Adipocyte (in vitro differentiated cells): ENCODE results near the gene NR1D2.
"Not testable (repeated sequence)": the region's sequence is repeated elsewhere in the genome, so short reads cannot be mapped to it uniquely, and the experiment has no call there.

Experiments
- DNase-seq: peaks from one replicate; pipeline ENCODE4 v3.0.0-alpha.2; 2015; ENCODE audit warnings: low read depth
- H3K27me3 ChIP-seq: replicated peaks from 2 replicates; pipeline ENCODE4 v1.7.0; 2013; ENCODE audit warnings: mild to moderate bottlenecking, low read length, moderate library complexity; ENCODE audit not compliant: control insufficient read depth, insufficient read depth
- H3K36me3 ChIP-seq: 2 replicates; pipeline ENCODE4 v1.7.0; 2013; ENCODE audit warnings: low read length, mild to moderate bottlenecking, moderate library complexity; ENCODE audit not compliant: control insufficient read depth, insufficient read depth, severe bottlenecking
- H3K4me1 ChIP-seq: 2 replicates; pipeline ENCODE4 v1.7.0; 2013; ENCODE audit warnings: mild to moderate bottlenecking, low read length, moderate library complexity; ENCODE audit not compliant: control insufficient read depth, insufficient read depth
- H3K4me3 ChIP-seq: 2 replicates; pipeline ENCODE4 v1.7.0; 2013; ENCODE audit warnings: mild to moderate bottlenecking, low read length, moderate library complexity
- H3K9ac ChIP-seq: 2 replicates; pipeline ENCODE4 v1.7.0; 2013; ENCODE audit warnings: mild to moderate bottlenecking, low read length, moderate library complexity
- H3K9me3 ChIP-seq: 2 replicates; pipeline ENCODE4 v1.7.0; 2013; ENCODE audit warnings: mild to moderate bottlenecking, low read length, moderate library complexity; ENCODE audit not compliant: control insufficient read depth

Gene NR1D2

DNA sequence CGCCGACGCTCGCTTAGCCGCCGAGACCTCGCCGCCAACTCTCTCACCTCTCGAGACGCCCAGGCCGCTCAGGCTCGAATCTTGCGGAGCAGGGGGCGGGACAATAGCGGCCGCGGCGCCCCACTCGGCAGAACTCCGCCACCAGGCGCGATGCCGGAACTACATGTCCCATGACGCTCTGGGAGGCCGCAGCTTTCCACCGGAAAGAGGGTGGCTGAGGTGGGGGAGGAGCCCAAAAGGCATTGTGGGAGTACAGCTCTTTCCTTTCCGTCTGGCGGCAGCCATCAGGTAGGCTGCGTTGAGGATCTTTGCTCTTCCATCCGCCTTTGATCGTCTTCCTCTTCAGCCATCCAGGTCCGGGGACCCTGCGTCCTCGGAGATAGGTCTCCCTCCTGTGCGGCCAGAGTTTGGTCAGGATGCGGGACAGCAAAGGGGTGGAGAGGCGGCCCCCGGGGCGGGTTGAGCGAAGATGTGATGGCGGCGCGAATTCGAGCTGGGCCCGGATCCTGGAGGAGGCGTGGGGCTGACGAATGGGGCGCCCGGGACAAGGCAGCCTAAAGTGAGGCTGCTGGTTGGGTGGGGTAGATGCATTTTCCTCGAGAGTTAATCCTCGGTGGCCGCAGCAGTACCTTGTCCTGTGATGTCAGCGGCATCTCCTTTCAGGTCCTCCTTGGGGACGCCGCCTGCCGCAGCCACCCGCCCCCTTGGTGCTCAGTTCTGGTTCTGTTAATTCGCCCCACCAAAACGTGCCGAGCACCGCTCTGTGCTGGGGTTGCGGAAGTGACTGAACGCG, 28.0 kb upstream of the NR1D2 start, which contains the start of the genes NKIRAS1 and RPL15:
TSS of gene NKIRAS1 (minus strand) at position 105 of the 793 bp plus-strand sequence. CDS start 6,086 bp downstream, outside the sequence.
TSS of gene RPL15 (plus strand) at position 247 of the 793 bp plus-strand sequence. CDS start 728 bp downstream, outside the sequence.
- DNase-seq = peak; percentile 99
- H3K4me3 ChIP-seq = peak within 1 kb of the TSS; percentile 97
- H3K9me3 ChIP-seq = no peaks in the 10 kb centered on the region
- H3K4me1 ChIP-seq = peaks cover 46% of the 10 kb centered on the region
- H3K36me3 ChIP-seq = peaks cover 33% of the 10 kb centered on the region
- no peaks in the 10 kb centered on the region for H3K27me3 ChIP-seq
- H3K9ac ChIP-seq = peak within 1 kb of the TSS; percentile 99

DNA sequence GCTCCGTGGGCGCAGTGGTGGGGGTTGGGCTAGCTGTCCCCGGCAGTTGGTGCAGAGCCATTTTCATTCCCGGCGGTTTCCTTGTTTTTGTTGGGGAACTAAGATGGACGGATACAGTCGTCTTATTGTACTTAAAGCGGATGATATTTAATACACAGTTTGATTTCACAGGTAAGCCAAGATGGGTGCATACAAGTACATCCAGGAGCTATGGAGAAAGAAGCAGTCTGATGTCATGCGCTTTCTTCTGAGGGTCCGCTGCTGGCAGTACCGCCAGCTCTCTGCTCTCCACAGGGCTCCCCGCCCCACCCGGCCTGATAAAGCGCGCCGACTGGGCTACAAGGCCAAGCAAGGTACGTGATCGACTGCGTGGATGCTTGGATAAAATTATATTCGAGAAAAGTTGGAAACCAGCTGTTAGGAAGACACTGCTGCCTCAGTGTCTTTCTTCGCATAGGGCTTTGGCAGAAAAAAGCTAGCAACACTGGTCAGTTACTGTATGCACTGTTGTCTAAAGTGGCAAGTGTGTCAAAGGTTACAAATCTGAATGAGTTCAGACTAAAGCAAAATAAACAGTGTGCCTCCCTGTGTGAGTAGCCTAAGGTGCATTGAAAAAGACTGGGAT, 27.3 kb upstream of the NR1D2 start:
- DNase-seq = peak; percentile 72
- Histone ChIP-seq H3K36me3 (peaks cover 34% of the 10 kb centered on the region), H3K9ac (peak overlapping the region; percentile 99), H3K4me3 (peak overlapping the region; percentile 97), H3K4me1 (peaks cover 46% of the 10 kb centered on the region)
- H3K9me3 ChIP-seq, H3K27me3 ChIP-seq: not testable (repeated sequence)

DNA sequence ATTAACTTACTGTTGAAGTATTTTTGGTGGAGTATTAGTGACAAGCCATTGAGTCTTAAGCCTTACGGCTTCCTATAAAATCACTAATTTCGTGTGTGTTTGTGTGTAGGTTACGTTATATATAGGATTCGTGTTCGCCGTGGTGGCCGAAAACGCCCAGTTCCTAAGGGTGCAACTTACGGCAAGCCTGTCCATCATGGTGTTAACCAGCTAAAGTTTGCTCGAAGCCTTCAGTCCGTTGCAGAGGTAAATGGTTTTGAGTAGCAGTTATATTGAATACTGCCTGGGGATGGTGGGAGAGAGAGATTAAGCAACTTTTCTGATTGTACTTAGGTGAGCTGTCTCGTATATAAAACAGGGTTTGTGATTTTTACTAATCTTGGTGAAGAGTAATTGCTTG, 26.8 kb upstream of the NR1D2 start:
- H3K9me3 ChIP-seq, DNase-seq, H3K27me3 ChIP-seq: not testable (repeated sequence)
- Histone ChIP-seq H3K4me1 (peaks cover 43% of the 10 kb centered on the region), H3K36me3 (peaks cover 34% of the 10 kb centered on the region), H3K4me3 (peak overlapping the region; percentile 97), H3K9ac (peak overlapping the region; percentile 99)

DNA sequence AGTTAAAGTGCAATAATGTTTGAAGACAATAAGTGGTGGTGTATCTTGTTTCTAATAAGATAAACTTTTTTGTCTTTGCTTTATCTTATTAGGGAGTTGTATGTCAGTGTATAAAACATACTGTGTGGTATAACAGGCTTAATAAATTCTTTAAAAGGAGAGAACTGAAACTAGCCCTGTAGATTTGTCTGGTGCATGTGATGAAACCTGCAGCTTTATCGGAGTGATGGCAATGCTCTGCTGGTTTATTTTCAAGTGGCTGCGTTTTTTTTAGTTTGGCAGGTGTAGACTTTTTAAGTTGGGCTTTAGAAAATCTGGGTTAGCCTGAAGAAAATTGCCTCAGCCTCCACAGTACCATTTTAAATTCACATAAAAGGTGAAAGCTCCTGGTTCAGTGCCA, 25.5 kb upstream of the NR1D2 start:
- Histone ChIP-seq H3K9ac (no peak overlapping the region), H3K36me3 (peaks cover 34% of the 10 kb centered on the region), H3K4me3 (peak overlapping the region; percentile 97), H3K27me3 (no peaks in the 10 kb centered on the region), H3K9me3 (no peaks in the 10 kb centered on the region), H3K4me1 (peaks cover 37% of the 10 kb centered on the region)
- no peak for DNase-seq

DNA sequence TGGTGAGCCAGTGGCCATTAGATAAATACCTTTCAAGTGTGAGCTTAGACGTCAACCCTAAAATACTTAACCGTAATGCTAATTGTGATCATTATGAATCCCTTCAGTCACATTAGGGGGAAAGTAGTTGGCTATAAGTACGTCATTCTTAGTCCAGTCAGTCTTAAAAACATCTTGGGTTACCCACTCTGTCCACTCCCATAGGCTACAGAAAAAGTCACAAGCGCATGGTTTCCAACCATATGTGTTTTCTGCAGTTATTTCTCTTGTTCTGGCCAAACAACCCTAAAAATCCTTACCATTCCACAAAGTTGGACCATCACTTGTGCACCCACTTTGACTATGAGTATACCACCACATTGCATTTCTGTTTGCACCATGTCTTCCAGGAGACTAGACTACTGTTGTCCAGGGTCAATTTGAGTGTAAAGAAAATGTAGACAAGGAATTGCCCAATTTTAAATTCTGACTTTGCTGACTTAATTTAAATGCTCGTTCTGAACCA, 24.9 kb upstream of the NR1D2 start:
- Histone ChIP-seq H3K9me3 (no peaks in the 10 kb centered on the region), H3K27me3 (no peaks in the 10 kb centered on the region), H3K4me1 (peaks cover 31% of the 10 kb centered on the region), H3K36me3 (peaks cover 34% of the 10 kb centered on the region), H3K4me3 (peak overlapping the region; percentile 97), H3K9ac (no peak overlapping the region)
- peak; percentile 10 for DNase-seq

DNA sequence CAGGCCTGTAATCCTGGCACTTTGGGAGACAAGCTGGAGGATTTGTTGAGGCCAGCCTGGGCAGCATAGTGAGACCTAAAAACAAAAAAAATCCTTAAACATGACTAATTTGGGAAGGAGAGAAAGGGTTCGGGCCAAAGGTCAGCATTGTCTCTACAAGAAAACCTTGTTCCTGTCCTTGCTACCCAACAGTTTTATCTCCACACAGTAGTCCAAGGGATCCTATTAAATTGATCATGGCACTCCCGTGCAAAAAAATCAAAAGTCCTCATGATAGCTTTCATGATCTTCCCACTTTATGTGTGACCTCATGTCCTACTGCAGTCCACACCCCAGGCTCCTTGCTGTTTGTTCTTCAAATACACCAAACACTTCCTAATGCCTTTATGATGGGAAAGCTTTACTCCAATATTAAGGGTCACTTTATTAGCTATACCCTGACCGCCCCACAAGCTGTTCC, 24.0 kb upstream of the NR1D2 start:
- Histone ChIP-seq H3K27me3 (no peaks in the 10 kb centered on the region), H3K9me3 (no peaks in the 10 kb centered on the region), H3K9ac (no peak overlapping the region), H3K4me1 (peaks cover 23% of the 10 kb centered on the region), H3K36me3 (peaks cover 34% of the 10 kb centered on the region), H3K4me3 (no peak overlapping the region)
- no peak for DNase-seq

DNA sequence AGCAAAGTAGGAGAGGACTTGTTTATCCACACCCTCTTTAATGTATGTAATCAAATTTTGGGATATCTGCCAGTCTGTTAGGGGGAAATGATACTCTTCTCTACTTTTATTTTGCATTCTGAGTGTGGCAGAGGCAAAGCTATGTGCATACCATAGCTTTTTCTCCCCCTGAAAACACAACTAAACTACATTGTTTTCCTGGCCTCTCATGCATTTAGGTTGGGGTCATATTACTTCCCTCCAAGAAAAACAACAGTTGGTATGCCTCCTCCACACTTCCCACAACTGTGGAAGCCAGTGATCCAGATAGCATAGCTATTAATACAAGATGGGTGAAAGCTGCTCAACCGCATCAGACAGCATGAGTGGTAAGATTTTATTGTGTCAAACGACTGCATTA, 21.3 kb upstream of the NR1D2 start:
- Histone ChIP-seq H3K4me3 (no peak overlapping the region), H3K4me1 (peaks cover 26% of the 10 kb centered on the region), H3K9ac (no peak overlapping the region)

DNA sequence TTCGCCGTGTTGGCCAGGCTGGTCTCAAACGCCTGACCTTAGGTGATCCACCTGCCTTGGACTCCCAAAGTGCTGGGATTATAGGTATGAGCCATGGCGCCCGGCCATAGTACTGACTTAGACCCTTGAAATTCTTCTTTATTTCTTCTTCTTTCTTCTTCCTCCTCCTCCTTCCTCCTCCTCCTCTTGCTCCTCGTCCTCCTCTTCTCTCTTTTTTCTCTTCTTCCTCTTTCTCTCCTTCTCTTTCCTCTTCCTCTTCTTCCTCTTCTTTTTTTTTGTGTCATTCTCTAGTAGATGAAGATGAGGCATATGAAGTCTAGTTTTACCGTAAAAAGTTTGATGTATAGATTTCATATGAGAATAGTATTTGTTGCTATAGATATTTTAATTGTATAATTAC, 18.8 kb upstream of the NR1D2 start:
- H3K27me3 ChIP-seq = no peaks in the 10 kb centered on the region
- no peaks in the 10 kb centered on the region for H3K9me3 ChIP-seq
- peaks cover 4% of the 10 kb centered on the region for H3K36me3 ChIP-seq
- DNase-seq = no peak
- H3K4me3 ChIP-seq = no peak overlapping the region
- no peak overlapping the region for H3K9ac ChIP-seq
- H3K4me1 ChIP-seq = peaks cover 7% of the 10 kb centered on the region

More for the DNA sequence above, 21.3 kb upstream of the NR1D2 start:
- Histone ChIP-seq H3K27me3 (no peaks in the 10 kb centered on the region), H3K36me3 (peaks cover 25% of the 10 kb centered on the region), H3K9me3 (no peaks in the 10 kb centered on the region)
- DNase-seq = peak; percentile 69

DNA sequence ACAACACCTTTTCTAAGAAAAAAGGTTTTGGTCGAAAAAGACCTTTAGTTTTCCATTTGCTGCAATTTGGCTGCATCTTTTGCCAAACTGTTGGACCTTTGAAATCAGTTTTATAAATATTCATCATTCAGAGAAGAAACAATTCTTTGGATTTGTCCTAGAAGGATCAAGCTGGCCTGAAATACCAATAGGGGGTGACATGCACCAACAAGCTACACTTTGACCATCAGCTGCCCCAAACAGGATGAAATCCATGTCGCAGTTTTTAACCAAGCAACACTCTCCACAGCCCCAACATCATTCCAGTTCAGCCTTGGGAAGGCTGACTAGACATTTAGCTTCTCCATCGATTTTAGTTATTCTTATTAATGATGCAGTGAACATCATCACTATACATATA, 18.4 kb upstream of the NR1D2 start:
- no peak for DNase-seq
- peaks cover 3% of the 10 kb centered on the region for H3K36me3 ChIP-seq

DNA sequence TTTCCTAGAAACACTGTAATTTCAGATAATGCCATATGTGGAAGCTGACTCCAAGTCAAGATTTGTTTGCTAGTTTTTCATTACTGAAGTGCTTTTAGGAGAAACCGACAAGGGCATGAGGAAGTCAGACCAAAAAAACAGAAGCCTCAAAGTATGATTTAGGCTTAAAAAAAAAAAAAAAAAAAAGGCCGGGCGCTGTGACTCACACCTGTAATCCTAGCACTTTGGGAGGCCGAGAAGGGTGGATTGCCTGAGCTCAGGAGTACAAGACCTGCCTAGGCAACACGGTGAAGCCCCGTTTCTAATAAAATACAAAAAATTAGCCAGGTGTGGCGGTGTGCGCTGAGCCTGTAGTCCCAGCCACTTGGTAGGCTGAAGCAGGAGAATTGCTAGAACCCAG, 16.6 kb upstream of the NR1D2 start:
- DNase-seq = no peak
- H3K4me3 ChIP-seq = no peak overlapping the region

More for the DNA sequence above, 18.4 kb upstream of the NR1D2 start:
- Histone ChIP-seq H3K9ac (no peak overlapping the region), H3K4me1 (peaks cover 7% of the 10 kb centered on the region), H3K27me3 (no peaks in the 10 kb centered on the region), H3K9me3 (no peaks in the 10 kb centered on the region), H3K4me3 (no peak overlapping the region)

DNA sequence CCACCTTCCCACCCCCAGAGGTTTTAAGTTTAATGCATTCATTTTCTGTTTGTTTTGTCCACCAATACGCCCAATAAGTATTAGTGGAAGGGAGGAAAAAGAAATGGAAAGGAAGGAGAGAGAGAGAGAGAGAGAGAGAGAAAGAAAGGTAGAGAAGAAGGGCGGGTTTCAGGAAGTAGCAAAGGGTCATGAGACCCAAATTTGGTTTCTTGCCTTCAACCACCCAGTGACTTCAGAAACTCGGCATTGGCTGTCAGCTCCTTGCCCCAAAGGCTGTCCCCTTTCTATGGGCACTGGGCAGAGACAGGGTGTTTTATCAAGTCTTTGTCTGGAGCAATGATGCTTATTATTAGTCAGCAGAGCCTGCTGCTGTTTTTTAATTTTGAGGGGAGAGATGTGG, 13.5 kb upstream of the NR1D2 start:
- DNase-seq = no peak
- Histone ChIP-seq H3K4me1 (peaks cover 7% of the 10 kb centered on the region), H3K4me3 (no peak overlapping the region), H3K27me3 (no peaks in the 10 kb centered on the region), H3K36me3 (no peaks in the 10 kb centered on the region), H3K9ac (no peak overlapping the region), H3K9me3 (no peaks in the 10 kb centered on the region)

More for the DNA sequence above, 16.6 kb upstream of the NR1D2 start:
- H3K4me1 ChIP-seq = peaks cover 7% of the 10 kb centered on the region
- H3K9me3 ChIP-seq = no peaks in the 10 kb centered on the region
- no peaks in the 10 kb centered on the region for H3K27me3 ChIP-seq
- no peak overlapping the region for H3K9ac ChIP-seq
- no peaks in the 10 kb centered on the region for H3K36me3 ChIP-seq
